Measurements from ENCODE around the gene AATK.

GRCh38 chr17:81189670-81190530, 23.9 kb upstream of the AATK start:
- peak in 4 of 5 experiments; percentile 20 to 66 (median 36) for TF ChIP-seq CTCF (IDR thresholded peaks at IDR 0.05)
- TF ChIP-seq EP300 (IDR thresholded peaks at IDR 0.05) = no peak
- no peak for TF ChIP-seq POLR2A (IDR thresholded peaks at IDR 0.05)

Data from tibial nerve (tissue), 4 donors.